HEK293 (cell line): ENCODE data around the gene ACIN1.
A peak's percentile ranks its signal among the peaks of the same experiment; 100 is the strongest.

Experiments
- CTCF ChIA-PET: fragments of 350-600 bp; formaldehyde crosslinking; extraction: SDS; loops from one replicate; lab custom pipeline; 2021; ENCODE audit warnings: antibody characterized with exemption; lab: Yijun Ruan, JAX
- POLR2A ChIA-PET: fragments of 300-600 bp; formaldehyde crosslinking; extraction: SDS; loops from one replicate; lab custom pipeline; 2020; ENCODE audit warnings: antibody characterized with exemption, inconsistent platforms; lab: Yijun Ruan, JAX
- H3K27ac ChIP-seq: fragments of 200-500 bp; sonication (Bioruptor generic); 2 replicates; pipeline ENCODE4 v1.5.1; 2014; ENCODE audit warnings: low read depth, low read length, control low read depth, inconsistent platforms; ENCODE audit errors: extremely low read depth
- H3K36me3 ChIP-seq, 2 experiments: fragments of 200-500 bp in 1 of 2; sonication (Bioruptor generic) in 1 of 2; 1 replicate in 1 of 2; 2 replicates in 1 of 2; pipeline ENCODE4 v1.5.1; 2014 to 2017; ENCODE audit warnings: inconsistent platforms in 2 of 2, low read length in 2 of 2; ENCODE audit not compliant: control insufficient read depth in 2 of 2, insufficient read depth in 1 of 2
- H3K4me1 ChIP-seq: fragments of 200-500 bp; sonication (Bioruptor generic); 2 replicates; pipeline ENCODE4 v1.5.1; 2014; ENCODE audit warnings: mild to moderate bottlenecking, low read length, inconsistent platforms; ENCODE audit not compliant: control insufficient read depth, insufficient read depth
- H3K4me3 ChIP-seq: 2 replicates; pipeline ENCODE4 v1.5.1; 2011; ENCODE audit warnings: low read depth, mild to moderate bottlenecking, control low read depth, low read length, moderate library complexity
- H3K9me3 ChIP-seq: fragments of 200-500 bp; sonication (Bioruptor generic); 2 replicates; pipeline ENCODE4 v1.5.1; 2014; ENCODE audit warnings: low read depth, low read length, inconsistent platforms; ENCODE audit not compliant: control insufficient read depth, insufficient read depth
- AEBP2 ChIP-seq: fragments of 450-650 bp; formaldehyde crosslinking; IDR thresholded peaks from 2 replicates; pipeline ENCODE4 v1.5.1; 2016; ENCODE audit warnings: missing biosample characterization, missing genetic modification characterization, borderline replicate concordance
- BCL6B ChIP-seq: fragments of 450-650 bp; formaldehyde crosslinking; IDR thresholded peaks from 2 replicates; pipeline ENCODE4 v1.5.1; 2017; ENCODE audit warnings: missing biosample characterization, missing genetic modification characterization
- MYNN ChIP-seq: fragments of 450-650 bp; formaldehyde crosslinking; IDR thresholded peaks from 2 replicates; pipeline ENCODE4 v1.5.1; 2016; ENCODE audit warnings: missing biosample characterization, missing genetic modification characterization, borderline replicate concordance
- OSR2 ChIP-seq: fragments of 450-650 bp; formaldehyde crosslinking; IDR thresholded peaks from 2 replicates; pipeline ENCODE4 v1.5.1; 2016; ENCODE audit warnings: missing biosample characterization, missing genetic modification characterization
- PRDM1 ChIP-seq: fragments of 450-650 bp; formaldehyde crosslinking; IDR thresholded peaks from 2 replicates; pipeline ENCODE4; 2016; ENCODE audit warnings: missing biosample characterization, missing genetic modification characterization
- PRDM10 ChIP-seq: fragments of 450-650 bp; formaldehyde crosslinking; IDR thresholded peaks from 2 replicates; pipeline ENCODE4 v1.5.1; 2016; ENCODE audit warnings: missing biosample characterization, missing genetic modification characterization
- WT1 ChIP-seq: fragments of 450-650 bp; formaldehyde crosslinking; IDR thresholded peaks from 2 replicates; pipeline ENCODE4 v1.5.1; 2016; ENCODE audit warnings: missing biosample characterization, missing genetic modification characterization
- ZBTB1 ChIP-seq: fragments of 450-650 bp; formaldehyde crosslinking; IDR thresholded peaks from 2 replicates; pipeline ENCODE4 v1.5.1; 2016; ENCODE audit warnings: missing biosample characterization, missing genetic modification characterization
- ZBTB11 ChIP-seq: fragments of 450-650 bp; formaldehyde crosslinking; conservative IDR thresholded peaks from 2 replicates; pipeline ENCODE4 v1.5.1; 2016; ENCODE audit warnings: low read depth, missing biosample characterization, missing genetic modification characterization
- ZBTB20 ChIP-seq: fragments of 450-650 bp; formaldehyde crosslinking; IDR thresholded peaks from 2 replicates; pipeline ENCODE4 v1.5.1; 2016; ENCODE audit warnings: missing biosample characterization, missing genetic modification characterization
- ZEB2 ChIP-seq: fragments of 450-650 bp; formaldehyde crosslinking; IDR thresholded peaks from 2 replicates; pipeline ENCODE4 v1.5.1; 2016; ENCODE audit warnings: missing biosample characterization, missing genetic modification characterization
- ZNF121 ChIP-seq: fragments of 450-650 bp; formaldehyde crosslinking; IDR thresholded peaks from 2 replicates; pipeline ENCODE4 v1.5.1; 2016; ENCODE audit warnings: missing biosample characterization, missing genetic modification characterization
- ZNF146 ChIP-seq: fragments of 450-650 bp; formaldehyde crosslinking; IDR thresholded peaks from 2 replicates; pipeline ENCODE4 v1.5.1; 2016; ENCODE audit warnings: missing biosample characterization, missing genetic modification characterization
- ZNF211 ChIP-seq: fragments of 450-650 bp; formaldehyde crosslinking; IDR thresholded peaks from 2 replicates; pipeline ENCODE4 v1.5.1; 2016; ENCODE audit warnings: low read depth, missing biosample characterization, missing genetic modification characterization
- ZNF292 ChIP-seq: fragments of 450-650 bp; formaldehyde crosslinking; IDR thresholded peaks from 2 replicates; pipeline ENCODE4 v1.5.1; 2016; ENCODE audit warnings: low read depth, missing biosample characterization, missing genetic modification characterization, borderline replicate concordance
- ZNF391 ChIP-seq: fragments of 450-650 bp; formaldehyde crosslinking; IDR thresholded peaks from 2 replicates; pipeline ENCODE4 v1.5.1; 2016; ENCODE audit warnings: low read depth, missing biosample characterization, missing genetic modification characterization, borderline replicate concordance
- ZNF488 ChIP-seq: fragments of 450-650 bp; formaldehyde crosslinking; IDR thresholded peaks from 2 replicates; pipeline ENCODE4 v1.5.1; 2016; ENCODE audit warnings: missing biosample characterization, missing genetic modification characterization
- ZNF624 ChIP-seq: fragments of 450-650 bp; formaldehyde crosslinking; IDR thresholded peaks from 2 replicates; pipeline ENCODE4 v1.5.1; 2017; ENCODE audit warnings: missing biosample characterization, missing genetic modification characterization
- ZNF670 ChIP-seq: fragments of 450-650 bp; formaldehyde crosslinking; IDR thresholded peaks from 2 replicates; pipeline ENCODE4 v1.5.1; 2016; ENCODE audit warnings: missing biosample characterization, missing genetic modification characterization, low read depth
- ZSCAN30 ChIP-seq: fragments of 450-650 bp; IDR thresholded peaks from 2 replicates; pipeline ENCODE4 v1.5.1; 2018; ENCODE audit warnings: missing biosample characterization, mild to moderate bottlenecking, missing genetic modification characterization, moderate library complexity

Gene ACIN1

GRCh38 chr14:23074906-23075305 is 20.0 kb downstream of the ACIN1 start (continued):
- TF ChIP-seq ZBTB11 (no peak), ZNF670 (no peak), ZBTB1 (tag by site-specific recombination) (no peak), ZNF391 (tag by site-specific recombination) (no peak), ZNF121 (tag by site-specific recombination) (no peak), BCL6B (tag by site-specific recombination) (no peak), ZNF146 (no peak)

GRCh38 chr14:23071921-23072539 is 22.9 kb downstream of the ACIN1 start:
- peak overlapping the region; percentile 84 for H3K27ac ChIP-seq
- POLR2A ChIA-PET, result interaction anchor here (0.6 to 3.5 kb wide), 14 partner anchors 8 to 249 kb away, joined by 3 to 48 read pairs (median 4); partner anchors contain the start of genes ACIN1, AJUBA, C14orf119 and PABPN1
- CTCF ChIA-PET, result interaction anchor here (0.6 to 4.0 kb wide), 13 partner anchors 10 to 136 kb away, joined by 3 to 21 read pairs (median 7); partner anchors contain the start of genes ACIN1, C14orf119 and CDH24
- no peak overlapping the region for H3K4me3 ChIP-seq
- H3K4me1 ChIP-seq, result peaks cover 16% of the 10 kb centered on the region
- peaks cover 25 to 60% of the 10 kb centered on the region in 2 experiments for H3K36me3 ChIP-seq
- H3K9me3 ChIP-seq, result no peaks in the 10 kb centered on the region
- TF ChIP-seq WT1 (tag by site-specific recombination), result no peak
- TF ChIP-seq ZNF624 (tag by site-specific recombination), result no peak
- TF ChIP-seq ZEB2, result 0 out of 2 replicates have a peak, but pooled peaks have one; percentile 9
- TF ChIP-seq MYNN (tag by site-specific recombination), result no peak
- TF ChIP-seq ZNF292 (tag by site-specific recombination), result no peak
- TF ChIP-seq ZBTB20 (tag by site-specific recombination), result no peak
- TF ChIP-seq ZNF211 (tag by site-specific recombination), result no peak
- TF ChIP-seq PRDM10 (tag by site-specific recombination), result peak; percentile 54; the same call in 1 of the 2 replicates
- TF ChIP-seq ZBTB11, result no peak
- no peak for TF ChIP-seq ZSCAN30 (tag by site-specific recombination)
- TF ChIP-seq PRDM1 (tag by site-specific recombination), result 0 out of 2 replicates have a peak, but pooled peaks have one; percentile 23
- TF ChIP-seq AEBP2 (tag by site-specific recombination), result no peak
- 0 out of 2 replicates have a peak, but pooled peaks have one; percentile 0 for TF ChIP-seq OSR2 (tag by site-specific recombination)
- TF ChIP-seq ZNF391 (tag by site-specific recombination), result no peak
- TF ChIP-seq ZNF488 (tag by site-specific recombination), result no peak
